ENCODE data around the gene SNX5. TPM values are rescaled to one million over a fixed set of nuclear protein-coding genes. Genes with fewer than 3 reads are reported as not detected.

The SNX5 gene
- total and polyA plus RNA-seq, 2 of the 13 experiments (the other 11 are each of a cell fraction or from before 2014, with no cell fraction given), result 664 to 1,040 TPM

DNA sequence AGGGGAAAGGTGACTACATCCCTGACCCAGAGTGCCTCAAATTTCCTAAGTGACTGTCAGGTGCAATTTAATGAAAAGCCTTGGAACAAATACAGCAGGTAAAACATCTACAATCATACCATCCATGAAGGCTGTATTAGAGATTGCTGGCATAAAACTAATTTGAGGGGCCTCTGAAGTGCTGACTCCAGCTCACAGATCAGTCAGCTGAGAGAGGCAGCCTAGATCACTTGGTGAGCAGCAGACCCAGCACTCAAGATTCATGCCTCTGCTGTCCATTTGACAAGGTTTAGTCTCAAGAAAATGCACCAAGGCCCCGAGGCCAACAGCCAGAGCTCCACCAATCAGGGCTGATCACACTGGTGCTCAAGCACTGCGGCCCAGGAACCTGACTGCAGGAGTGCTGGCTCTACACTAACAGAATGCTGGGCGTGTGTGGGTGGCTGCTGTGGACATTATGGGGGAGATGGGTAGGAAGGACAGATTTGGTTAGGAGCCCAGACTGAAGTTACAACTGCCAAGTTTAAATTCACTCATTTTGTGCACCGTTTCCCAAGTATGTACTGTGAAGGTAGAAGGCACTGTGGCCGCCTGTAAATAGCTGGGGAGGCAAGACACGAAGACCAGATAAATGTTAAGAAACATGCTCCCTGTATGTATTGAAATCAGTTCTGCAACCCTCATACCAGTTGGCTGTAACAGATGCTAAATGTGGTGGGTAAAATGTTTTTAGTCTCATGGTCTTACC is 28.2 kb downstream of the SNX5 start:
- Histone ChIP-seq H2AFZ (ENCODE audit: low read length) (no peak overlapping the region), H3K36me3 (replicated peaks in 1 of 2; ENCODE audit: control insufficient read depth in 1 of 2, insufficient read depth in 2 of 2, low read length in 2 of 2) (peaks cover 14 to 34% of the 10 kb centered on the region in 2 experiments), H3K4me3 (replicated peaks in 1 of 3; ENCODE audit: insufficient read depth in 1 of 3, low read depth in 2 of 3, low read length in 3 of 3) (no peak overlapping the region), H3K27me3 (ENCODE audit: control insufficient read depth in 1 of 2, insufficient read depth in 2 of 2, low read length in 2 of 2) (peaks cover 4 to 18% of the 10 kb centered on the region in 2 experiments; a peak in 4 of 5 replicates), H4K20me1 (ENCODE audit: insufficient read depth, low read length) (peaks cover 9% of the 10 kb centered on the region; the same call in 1 of the 2 replicates), H3K4me1 (ENCODE audit: insufficient read depth, low read length) (peaks cover 40% of the 10 kb centered on the region), H3K9ac (ENCODE audit: insufficient read depth, low read depth, low read length) (no peak overlapping the region), H3K79me2 (ENCODE audit: insufficient read depth, low read length) (peaks cover 3% of the 10 kb centered on the region), H3K4me2 (ENCODE audit: low read depth, low read length) (no peak overlapping the region), H3K27ac (ENCODE audit: extremely low read length, insufficient read depth, low read length) (no peak overlapping the region), H3K9me3 (ENCODE audit: low read length) (no peaks in the 10 kb centered on the region)
- TSS peak; percentile 19 for BruUV-seq (replicated peaks)
- FAIRE-seq (no peak), ATAC-seq (peak; percentile 24), DNase-seq (ENCODE audit: low spot score) (no peak)
- ChIA-PET POLR2A (interaction anchor here (1.6 to 3.1 kb wide), 3 partner anchors 24 to 258 kb away, joined by 5 to 17 read pairs (median 17); partner anchors contain the start of genes MGME1, RRBP1 and SNX5), CTCF (ENCODE audit: low intra/inter-chr PET ratio, low total read pairs) (interaction anchor here (2.0 to 4.3 kb wide), 2 partner anchors 404 to 436 kb away, joined by 10 to 17 read pairs; no protein-coding TSS in a partner anchor)
- WGBS (ENCODE audit: low lambda C conversion rate), result 60% methylated on average over 6 of the region's 6 CpGs
- in situ Hi-C loops (cut with HindIII; ENCODE audit: extremely low pct_ligation_motif_present, low pct_unique_long_range_greater_than_20kb), result no loop called here
- intact Hi-C loops (cut with micrococcal nuclease; ENCODE audit: unreplicated experiment), result no loop called here
- TF ChIP-seq FOXA1 (IDR thresholded peaks at IDR 0.05), result no peak
- no peak for TF ChIP-seq FOXA1 (CRISPR knock-in tag; IDR thresholded peaks at IDR 0.05)
- TF ChIP-seq ZSCAN22 (CRISPR knock-in tag; IDR thresholded peaks at IDR 0.05), result 0 out of 2 replicates have a peak, but pooled peaks have one; percentile 35
- TF ChIP-seq, protein P1, sequence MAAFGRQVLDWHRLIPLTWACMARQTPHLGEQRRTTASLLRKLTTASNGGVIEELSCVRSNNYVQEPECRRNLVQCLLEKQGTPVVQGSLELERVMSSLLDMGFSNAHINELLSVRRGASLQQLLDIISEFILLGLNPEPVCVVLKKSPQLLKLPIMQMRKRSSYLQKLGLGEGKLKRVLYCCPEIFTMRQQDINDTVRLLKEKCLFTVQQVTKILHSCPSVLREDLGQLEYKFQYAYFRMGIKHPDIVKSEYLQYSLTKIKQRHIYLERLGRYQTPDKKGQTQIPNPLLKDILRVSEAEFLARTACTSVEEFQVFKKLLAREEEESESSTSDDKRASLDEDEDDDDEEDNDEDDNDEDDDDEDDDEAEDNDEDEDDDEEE (CRISPR knock-in tag; IDR thresholded peaks at IDR 0.05), result no peak
- 0 out of 2 replicates have a peak, but pooled peaks have one; percentile 24 for TF ChIP-seq ZSCAN29 (CRISPR knock-in tag; conservative IDR thresholded peaks at IDR 0.05)
- no peak for TF ChIP-seq SP5 (CRISPR knock-in tag; IDR thresholded peaks at IDR 0.05; ENCODE audit: borderline replicate concordance, low read depth)
- peak; percentile 44 for TF ChIP-seq ATF7-NPFF (CRISPR knock-in tag; IDR thresholded peaks at IDR 0.05; ENCODE audit: low read depth)
- TF ChIP-seq, protein P2, sequence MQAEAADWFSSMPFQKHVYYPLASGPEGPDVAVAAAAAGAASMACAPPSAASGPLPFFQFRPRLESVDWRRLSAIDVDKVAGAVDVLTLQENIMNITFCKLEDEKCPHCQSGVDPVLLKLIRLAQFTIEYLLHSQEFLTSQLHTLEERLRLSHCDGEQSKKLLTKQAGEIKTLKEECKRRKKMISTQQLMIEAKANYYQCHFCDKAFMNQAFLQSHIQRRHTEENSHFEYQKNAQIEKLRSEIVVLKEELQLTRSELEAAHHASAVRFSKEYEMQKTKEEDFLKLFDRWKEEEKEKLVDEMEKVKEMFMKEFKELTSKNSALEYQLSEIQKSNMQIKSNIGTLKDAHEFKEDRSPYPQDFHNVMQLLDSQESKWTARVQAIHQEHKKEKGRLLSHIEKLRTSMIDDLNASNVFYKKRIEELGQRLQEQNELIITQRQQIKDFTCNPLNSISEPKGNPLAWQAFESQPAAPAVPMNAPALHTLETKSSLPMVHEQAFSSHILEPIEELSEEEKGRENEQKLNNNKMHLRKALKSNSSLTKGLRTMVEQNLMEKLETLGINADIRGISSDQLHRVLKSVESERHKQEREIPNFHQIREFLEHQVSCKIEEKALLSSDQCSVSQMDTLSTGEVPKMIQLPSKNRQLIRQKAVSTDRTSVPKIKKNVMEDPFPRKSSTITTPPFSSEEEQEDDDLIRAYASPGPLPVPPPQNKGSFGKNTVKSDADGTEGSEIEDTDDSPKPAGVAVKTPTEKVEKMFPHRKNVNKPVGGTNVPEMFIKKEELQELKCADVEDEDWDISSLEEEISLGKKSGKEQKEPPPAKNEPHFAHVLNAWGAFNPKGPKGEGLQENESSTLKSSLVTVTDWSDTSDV (CRISPR knock-in tag; IDR thresholded peaks at IDR 0.05), result no peak
- TF ChIP-seq RFX1 (IDR thresholded peaks at IDR 0.05), result no peak
- no peak for TF ChIP-seq ZNF567 (CRISPR knock-in tag; IDR thresholded peaks at IDR 0.05; ENCODE audit: borderline replicate concordance)
- no peak for TF ChIP-seq ZNF782 (CRISPR knock-in tag; IDR thresholded peaks at IDR 0.05; ENCODE audit: borderline replicate concordance)
- TF ChIP-seq, protein P3, sequence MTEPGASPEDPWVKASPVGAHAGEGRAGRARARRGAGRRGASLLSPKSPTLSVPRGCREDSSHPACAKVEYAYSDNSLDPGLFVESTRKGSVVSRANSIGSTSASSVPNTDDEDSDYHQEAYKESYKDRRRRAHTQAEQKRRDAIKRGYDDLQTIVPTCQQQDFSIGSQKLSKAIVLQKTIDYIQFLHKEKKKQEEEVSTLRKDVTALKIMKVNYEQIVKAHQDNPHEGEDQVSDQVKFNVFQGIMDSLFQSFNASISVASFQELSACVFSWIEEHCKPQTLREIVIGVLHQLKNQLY (CRISPR knock-in tag; IDR thresholded peaks at IDR 0.05), result 0 out of 2 replicates have a peak, but pooled peaks have one; percentile 2
- no peak for TF ChIP-seq SMC3 (IDR thresholded peaks at IDR 0.05; ENCODE audit: low read length)
- 0 out of 2 replicates have a peak, but pooled peaks have one; percentile 30 for TF ChIP-seq ZNF12 (CRISPR knock-in tag; IDR thresholded peaks at IDR 0.05)
